ENCODE data around the gene C22orf31.

C22orf31 gene
- total RNA-seq: 0 reads per million in 9 experiments

GRCh38 chr22:29061773-29062172 is at the start of gene C22orf31:
C22orf31 (minus strand) TSS chr22:29061831; CDS start chr22:29061792, 39 bp downstream.
- H3K27ac Mint-ChIP-seq: no peak within 1 kb of the TSS
- ATAC-seq (replicated peaks) (no peak), DNase-seq (no peak)
- H3K4me3 Mint-ChIP-seq: no peak within 1 kb of the TSS
- no peaks in the 10 kb centered on the region for H3K4me1 Mint-ChIP-seq (ENCODE audit: low read depth in 2 of 2)
- H3K27me3 Mint-ChIP-seq: peaks cover 26 to 41% of the 10 kb centered on the region in 2 donors
- H3K9me3 Mint-ChIP-seq: no peaks in the 10 kb centered on the region
- no peaks in the 10 kb centered on the region for H3K36me3 Mint-ChIP-seq (ENCODE audit: insufficient read depth)

GRCh38 chr22:29110946-29111345 is 49.3 kb upstream of the C22orf31 start:
- DNase-seq: no peak
- Mint-ChIP-seq H3K4me1 (ENCODE audit: low read depth in 2 of 2) (no peaks in the 10 kb centered on the region), H3K4me3 (no peak overlapping the region), H3K9me3 (no peaks in the 10 kb centered on the region), H3K27ac (no peak overlapping the region), H3K27me3 (peaks cover 35 to 55% of the 10 kb centered on the region in 2 donors), H3K36me3 (ENCODE audit: insufficient read depth) (no peaks in the 10 kb centered on the region)
- no peak for ATAC-seq (replicated peaks)

- H3K27me3 Mint-ChIP-seq: peaks cover 24 to 44% of the 10 kb centered on the region in 2 donors
- ATAC-seq (replicated peaks) (no peak), DNase-seq (no peak)
- H3K9me3 Mint-ChIP-seq: no peaks in the 10 kb centered on the region
- H3K27ac Mint-ChIP-seq: no peak overlapping the region
- H3K4me3 Mint-ChIP-seq: no peak overlapping the region
- no peaks in the 10 kb centered on the region for H3K4me1 Mint-ChIP-seq (ENCODE audit: low read depth in 2 of 2)
- H3K36me3 Mint-ChIP-seq (ENCODE audit: insufficient read depth): no peaks in the 10 kb centered on the region
Observed at GRCh38 chr22:29109822-29110221, 48.2 kb upstream of the C22orf31 start.

GRCh38 chr22:29108137-29108536 is 46.5 kb upstream of the C22orf31 start:
- Mint-ChIP-seq H3K4me3 (no peak overlapping the region), H3K36me3 (ENCODE audit: insufficient read depth) (no peaks in the 10 kb centered on the region), H3K9me3 (no peaks in the 10 kb centered on the region), H3K4me1 (ENCODE audit: low read depth in 2 of 2) (no peaks in the 10 kb centered on the region), H3K27me3 (peaks cover 22 to 30% of the 10 kb centered on the region in 2 donors), H3K27ac (no peak overlapping the region)
- ATAC-seq (replicated peaks): no peak
- no peak for DNase-seq

- no peaks in the 10 kb centered on the region for H3K4me1 Mint-ChIP-seq (ENCODE audit: low read depth in 2 of 2)
- DNase-seq: no peak
- no peak overlapping the region for H3K27ac Mint-ChIP-seq
- H3K36me3 Mint-ChIP-seq (ENCODE audit: insufficient read depth): no peaks in the 10 kb centered on the region
- no peak for ATAC-seq (replicated peaks)
- no peak overlapping the region for H3K4me3 Mint-ChIP-seq
- H3K9me3 Mint-ChIP-seq: no peaks in the 10 kb centered on the region
- peaks cover 22 to 30% of the 10 kb centered on the region in 2 donors for H3K27me3 Mint-ChIP-seq
Observed at GRCh38 chr22:29106839-29107238, 45.2 kb upstream of the C22orf31 start.

GRCh38 chr22:29105468-29105867 is 43.8 kb upstream of the C22orf31 start:
- DNase-seq (no peak), ATAC-seq (replicated peaks) (no peak)
- peaks cover 16 to 24% of the 10 kb centered on the region in 2 donors for H3K27me3 Mint-ChIP-seq

GRCh38 chr22:29103121-29103520 is 41.5 kb upstream of the C22orf31 start:
- no peaks in the 10 kb centered on the region for H3K36me3 Mint-ChIP-seq (ENCODE audit: insufficient read depth)
- H3K27ac Mint-ChIP-seq: no peak overlapping the region
- ATAC-seq (replicated peaks) (no peak), DNase-seq (no peak)
- H3K4me3 Mint-ChIP-seq: no peak overlapping the region
- no peaks in the 10 kb centered on the region for H3K4me1 Mint-ChIP-seq (ENCODE audit: low read depth in 2 of 2)
- peaks cover 0 to under 1% of the 10 kb centered on the region in 2 donors for H3K27me3 Mint-ChIP-seq
- H3K9me3 Mint-ChIP-seq: no peaks in the 10 kb centered on the region

More at GRCh38 chr22:29105468-29105867, 43.8 kb upstream of the C22orf31 start:
- no peaks in the 10 kb centered on the region for H3K4me1 Mint-ChIP-seq (ENCODE audit: low read depth in 2 of 2)
- H3K4me3 Mint-ChIP-seq: no peak overlapping the region
- H3K9me3 Mint-ChIP-seq: no peaks in the 10 kb centered on the region
- H3K27ac Mint-ChIP-seq: no peak overlapping the region
- H3K36me3 Mint-ChIP-seq (ENCODE audit: insufficient read depth): no peaks in the 10 kb centered on the region

GRCh38 chr22:29102300-29102699 is 40.7 kb upstream of the C22orf31 start:
- DNase-seq (no peak), ATAC-seq (replicated peaks) (no peak)
- Mint-ChIP-seq H3K4me1 (ENCODE audit: low read depth in 2 of 2) (no peaks in the 10 kb centered on the region), H3K36me3 (ENCODE audit: insufficient read depth) (no peaks in the 10 kb centered on the region), H3K9me3 (no peaks in the 10 kb centered on the region), H3K27ac (no peak overlapping the region), H3K4me3 (no peak overlapping the region), H3K27me3 (no peaks in the 10 kb centered on the region)

GRCh38 chr22:29098296-29098695 is 36.7 kb upstream of the C22orf31 start:
- H3K4me1 Mint-ChIP-seq (ENCODE audit: low read depth in 2 of 2): no peaks in the 10 kb centered on the region
- no peak for DNase-seq

GRCh38 chr22:29096736-29097669 is 35.4 kb upstream of the C22orf31 start:
- peaks cover 21 to 23% of the 10 kb centered on the region in 2 donors for H3K27me3 Mint-ChIP-seq
- no peaks in the 10 kb centered on the region for H3K9me3 Mint-ChIP-seq
- H3K4me1 Mint-ChIP-seq (ENCODE audit: low read depth in 2 of 2): no peaks in the 10 kb centered on the region
- no peaks in the 10 kb centered on the region for H3K36me3 Mint-ChIP-seq (ENCODE audit: insufficient read depth)
- DNase-seq (no peak), ATAC-seq (replicated peaks) (no peak)
- no peak overlapping the region for H3K27ac Mint-ChIP-seq
- H3K4me3 Mint-ChIP-seq: no peak overlapping the region

More at GRCh38 chr22:29098296-29098695, 36.7 kb upstream of the C22orf31 start:
- Mint-ChIP-seq H3K4me3 (no peak overlapping the region), H3K9me3 (no peaks in the 10 kb centered on the region), H3K27ac (no peak overlapping the region), H3K27me3 (peaks cover 16 to 18% of the 10 kb centered on the region in 2 donors), H3K36me3 (ENCODE audit: insufficient read depth) (no peaks in the 10 kb centered on the region)
- ATAC-seq (replicated peaks): no peak

GRCh38 chr22:29095459-29095858 is 33.8 kb upstream of the C22orf31 start:
- peaks cover 3% of the 10 kb centered on the region for H3K36me3 Mint-ChIP-seq (ENCODE audit: insufficient read depth)
- no peak for ATAC-seq (replicated peaks)
- no peak overlapping the region for H3K4me3 Mint-ChIP-seq
- H3K4me1 Mint-ChIP-seq (ENCODE audit: low read depth in 2 of 2): no peaks in the 10 kb centered on the region
- H3K27ac Mint-ChIP-seq: no peak overlapping the region
- H3K27me3 Mint-ChIP-seq: peaks cover 27 to 32% of the 10 kb centered on the region in 2 donors
- H3K9me3 Mint-ChIP-seq: no peaks in the 10 kb centered on the region
- no peak for DNase-seq

GRCh38 chr22:29093501-29094300 is 32.1 kb upstream of the C22orf31 start:
- Mint-ChIP-seq H3K27ac (no peak overlapping the region), H3K9me3 (no peaks in the 10 kb centered on the region), H3K4me1 (ENCODE audit: low read depth in 2 of 2) (no peaks in the 10 kb centered on the region), H3K36me3 (ENCODE audit: insufficient read depth) (peaks cover 3% of the 10 kb centered on the region), H3K4me3 (no peak overlapping the region), H3K27me3 (peaks cover 41 to 48% of the 10 kb centered on the region in 2 donors)
- no peak for DNase-seq
- ATAC-seq (replicated peaks): no peak

GRCh38 chr22:29093030-29093429 is 31.4 kb upstream of the C22orf31 start:
- H3K4me3 Mint-ChIP-seq: no peak overlapping the region
- no peaks in the 10 kb centered on the region for H3K4me1 Mint-ChIP-seq (ENCODE audit: low read depth in 2 of 2)
- H3K9me3 Mint-ChIP-seq: no peaks in the 10 kb centered on the region
- no peak overlapping the region for H3K27ac Mint-ChIP-seq
- H3K36me3 Mint-ChIP-seq (ENCODE audit: insufficient read depth): peaks cover 3% of the 10 kb centered on the region
- no peak for ATAC-seq (replicated peaks)
- DNase-seq: no peak
- H3K27me3 Mint-ChIP-seq: peaks cover 42 to 53% of the 10 kb centered on the region in 2 donors
